Esophagus muscularis mucosa (tissue), 4 donors: Measurements from ENCODE around the gene GRIK1. TPM values are rescaled to one million over a fixed set of nuclear protein-coding genes. Genes with fewer than 3 reads are reported as not detected.

Experiments
- DNase-seq: peaks from one replicate; pipeline ENCODE4 v3.0.0-alpha.2; 2017; ENCODE audit errors: extremely low spot score
- H3K27ac ChIP-seq, 4 donors: fragments of 200-600 bp; sonication (generic); replicated peaks in 1 of 4; 1 replicate in 3 of 4; 2 replicates in 1 of 4; pipeline ENCODE4 v1.5.1; 2016 to 2019; ENCODE audit warnings: mild to moderate bottlenecking in 1 of 4
- H3K27me3 ChIP-seq, 4 donors: fragments of 200-600 bp; sonication (generic); one replicate each; pipeline versions ENCODE4 v1.5.1 to v1.6.0; 2016 to 2019
- H3K36me3 ChIP-seq, 4 donors: fragments of 200-600 bp; sonication (generic); one replicate each; pipeline ENCODE4 v1.5.1; 2016 to 2019
- H3K4me1 ChIP-seq, 4 donors: fragments of 200-600 bp; sonication (generic); one replicate each; pipeline ENCODE4 v1.5.1; 2016 to 2019
- H3K4me3 ChIP-seq, 4 donors: fragments of 200-600 bp; sonication (generic); 1 replicate in 2 of 4; 2 replicates in 2 of 4; pipeline ENCODE4 v1.5.1; 2016 to 2019; ENCODE audit warnings: mild to moderate bottlenecking in 4 of 4, moderate library complexity in 1 of 4
- H3K9me3 ChIP-seq, 4 donors: fragments of 200-600 bp; sonication (generic); 1 replicate in 3 of 4; 2 replicates in 1 of 4; pipeline ENCODE4 v1.5.1; 2016 to 2019
- EP300 ChIP-seq: sonication (generic); formaldehyde crosslinking; IDR thresholded peaks from one replicate; pipeline ENCODE4 v1.6.1; 2017; ENCODE audit warnings: antibody characterized with exemption
- POLR2A ChIP-seq: fragments of 450-650 bp; IDR thresholded peaks from one replicate; pipeline ENCODE4 v1.6.1; 2017; ENCODE audit warnings: antibody characterized with exemption, moderate library complexity, mild to moderate bottlenecking, low read depth
- POLR2AphosphoS5 ChIP-seq, 2 donors: sonication (generic); formaldehyde crosslinking; IDR thresholded peaks; one replicate each; pipeline ENCODE4 v1.6.1; 2017; ENCODE audit warnings: antibody characterized with exemption in 2 of 2
- WGBS: methylation state at CpG from one replicate; pipeline ENCODE4 v1.1.5; 2018; 5-methylcytosine and 5-hydroxymethylcytosine counted together
- intact Hi-C: fragments of 100-400 bp; cut with DNase I; formaldehyde crosslinking; loops from one replicate; pipeline ENCODE4 v1.15.1; 2023
- total RNA-seq, 4 donors: library from RNA; depleted of rRNA; stranded (reverse); fragments of >200 nt; gene quantifications; one replicate each; pipeline versions ENCODE4 v1.1.0 to v1.2.1, GENCODE V29; 2016
- TF ChIP-seq, protein P1 (sequence below), 3 experiments: fragments of 200-600 bp in 2 of 3; fragments of 450-650 bp in 1 of 3; sonication (generic) in 2 of 3; IDR thresholded peaks; one replicate each; pipeline ENCODE4 v1.5.1; 2017 to 2019; ENCODE audit warnings: antibody characterized with exemption in 3 of 3, mild to moderate bottlenecking in 2 of 3, moderate library complexity in 1 of 3

Gene GRIK1
- total RNA-seq, 4 donors from 2014 or later: 0.19 to 0.40 (median 0.33) TPM; not detected in 1

DNA sequence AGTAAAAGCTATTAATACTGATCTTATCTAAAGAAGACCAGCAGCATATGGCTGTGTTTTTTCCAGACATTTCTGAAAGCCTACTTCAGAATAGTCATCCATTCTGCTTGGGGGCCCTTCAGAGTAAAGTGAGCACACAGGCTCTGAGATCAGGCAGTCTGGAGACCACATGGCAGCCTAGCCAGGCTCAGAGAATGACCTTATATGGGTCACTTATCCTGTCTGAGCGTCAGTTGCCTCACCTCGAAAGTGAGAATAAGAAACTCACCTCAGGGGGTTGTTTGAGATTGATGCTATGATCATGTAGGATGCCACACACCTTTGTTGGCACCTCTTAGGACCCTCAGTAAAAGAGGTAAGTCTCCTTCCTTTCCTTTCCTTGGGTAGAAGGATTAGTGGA, 270.4 kb downstream of the GRIK1 start:
- no peak for TF ChIP-seq EP300
- TF ChIP-seq, protein P1, sequence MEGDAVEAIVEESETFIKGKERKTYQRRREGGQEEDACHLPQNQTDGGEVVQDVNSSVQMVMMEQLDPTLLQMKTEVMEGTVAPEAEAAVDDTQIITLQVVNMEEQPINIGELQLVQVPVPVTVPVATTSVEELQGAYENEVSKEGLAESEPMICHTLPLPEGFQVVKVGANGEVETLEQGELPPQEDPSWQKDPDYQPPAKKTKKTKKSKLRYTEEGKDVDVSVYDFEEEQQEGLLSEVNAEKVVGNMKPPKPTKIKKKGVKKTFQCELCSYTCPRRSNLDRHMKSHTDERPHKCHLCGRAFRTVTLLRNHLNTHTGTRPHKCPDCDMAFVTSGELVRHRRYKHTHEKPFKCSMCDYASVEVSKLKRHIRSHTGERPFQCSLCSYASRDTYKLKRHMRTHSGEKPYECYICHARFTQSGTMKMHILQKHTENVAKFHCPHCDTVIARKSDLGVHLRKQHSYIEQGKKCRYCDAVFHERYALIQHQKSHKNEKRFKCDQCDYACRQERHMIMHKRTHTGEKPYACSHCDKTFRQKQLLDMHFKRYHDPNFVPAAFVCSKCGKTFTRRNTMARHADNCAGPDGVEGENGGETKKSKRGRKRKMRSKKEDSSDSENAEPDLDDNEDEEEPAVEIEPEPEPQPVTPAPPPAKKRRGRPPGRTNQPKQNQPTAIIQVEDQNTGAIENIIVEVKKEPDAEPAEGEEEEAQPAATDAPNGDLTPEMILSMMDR (IDR thresholded peaks at IDR 0.05): no peak
- TF ChIP-seq POLR2A: no peak
- no peak for TF ChIP-seq POLR2AphosphoS5 (IDR thresholded peaks at IDR 0.05)

GRCh38 chr21:29667651-29668050, 272.1 kb downstream of the GRIK1 start:
- H3K4me3 ChIP-seq: no peak overlapping the region
- WGBS: 82% methylated on average over 3 of the region's 3 CpGs

More for the DNA sequence above, 270.4 kb downstream of the GRIK1 start:
- intact Hi-C loops: no loop called here
- no peaks in the 10 kb centered on the region for H3K36me3 ChIP-seq
- no peak overlapping the region for H3K27ac ChIP-seq
- H3K4me1 ChIP-seq: no peaks in the 10 kb centered on the region
- no peak overlapping the region for H3K4me3 ChIP-seq
- DNase-seq: no peak
- H3K27me3 ChIP-seq: no peaks in the 10 kb centered on the region
- no peaks in the 10 kb centered on the region for H3K9me3 ChIP-seq
- 62% methylated on average over 2 of the region's 2 CpGs for WGBS

GRCh38 chr21:29664615-29665014, 275.2 kb downstream of the GRIK1 start:
- TF ChIP-seq EP300 (no peak), POLR2AphosphoS5 (IDR thresholded peaks at IDR 0.05) (no peak), POLR2A (no peak)
- TF ChIP-seq, protein P1 (IDR thresholded peaks at IDR 0.05): no peak
- Histone ChIP-seq H3K4me3 (no peak overlapping the region), H3K27me3 (no peaks in the 10 kb centered on the region), H3K36me3 (no peaks in the 10 kb centered on the region), H3K27ac (no peak overlapping the region), H3K9me3 (no peaks in the 10 kb centered on the region), H3K4me1 (no peaks in the 10 kb centered on the region)
- intact Hi-C loops: no loop called here
- WGBS: 53% methylated on average over 1 of the region's 1 CpG
- no peak for DNase-seq

More at GRCh38 chr21:29667651-29668050, 272.1 kb downstream of the GRIK1 start:
- Histone ChIP-seq H3K27me3 (no peaks in the 10 kb centered on the region), H3K27ac (no peak overlapping the region), H3K4me1 (no peaks in the 10 kb centered on the region), H3K9me3 (no peaks in the 10 kb centered on the region), H3K36me3 (no peaks in the 10 kb centered on the region)
- TF ChIP-seq POLR2A (no peak), POLR2AphosphoS5 (IDR thresholded peaks at IDR 0.05) (no peak), EP300 (no peak)
- TF ChIP-seq, protein P1 (IDR thresholded peaks at IDR 0.05): no peak
- no peak for DNase-seq
- intact Hi-C loops: no loop called here

GRCh38 chr21:29661672-29662442, 277.9 kb downstream of the GRIK1 start:
- Histone ChIP-seq H3K27ac (no peak overlapping the region), H3K4me1 (no peaks in the 10 kb centered on the region), H3K36me3 (no peaks in the 10 kb centered on the region), H3K27me3 (no peaks in the 10 kb centered on the region), H3K9me3 (no peaks in the 10 kb centered on the region), H3K4me3 (no peak overlapping the region)
- no peak for DNase-seq
- intact Hi-C loops: no loop called here
- WGBS: 78% methylated on average over 3 of the region's 3 CpGs
- no peak for TF ChIP-seq POLR2A
- TF ChIP-seq EP300: no peak
- no peak for TF ChIP-seq POLR2AphosphoS5 (IDR thresholded peaks at IDR 0.05)
- TF ChIP-seq, protein P1 (IDR thresholded peaks at IDR 0.05): no peak
